SH-SY5Y (cell line): ENCODE measurements around the gene AGBL1.

Source experiments
- GATA2 ChIP-seq: IDR thresholded peaks from 2 replicates; pipeline ENCODE4 v1.6.1; 2011; ENCODE audit warnings: mild to moderate bottlenecking, low read depth, low read length
- GATA3 ChIP-seq: IDR thresholded peaks from 2 replicates; pipeline ENCODE4 v1.6.1; 2011; ENCODE audit warnings: low read depth, mild to moderate bottlenecking, low read length, moderate library complexity

- TF ChIP-seq GATA3 (no peak), GATA2 (no peak)
Observed at GRCh38 chr15:86266896-86267484, 187.3 kb downstream of the AGBL1 start.
